ENCODE measurements around the gene RIBC2.
"Not testable (repeated sequence)": the region's sequence is repeated elsewhere in the genome, so short reads cannot be mapped to it uniquely, and the experiment has no call there.

Gene RIBC2

GRCh38 chr22:45427114-45427513 lies 13.6 kb downstream of the RIBC2 start:
- DNase-seq (ENCODE audit: low spot score in 2 of 2) = no peak
- ATAC-seq (replicated peaks; ENCODE audit: extremely low read depth, poor library complexity, severe bottlenecking) = no peak
- Mint-ChIP-seq H3K4me1 (no peaks in the 10 kb centered on the region), H3K9me3 (no peaks in the 10 kb centered on the region), H3K36me3 (ENCODE audit: insufficient read depth) (no peaks in the 10 kb centered on the region), H3K27ac (ENCODE audit: low read depth) (no peak overlapping the region), H3K27me3 (peaks cover 11% of the 10 kb centered on the region), H3K4me3 (no peak overlapping the region)

GRCh38 chr22:45428391-45429385 lies 15.2 kb downstream of the RIBC2 start:
- Mint-ChIP-seq H3K4me1 (no peaks in the 10 kb centered on the region), H3K27ac (ENCODE audit: low read depth) (no peak overlapping the region), H3K9me3 (no peaks in the 10 kb centered on the region), H3K27me3 (peaks cover 11% of the 10 kb centered on the region), H3K36me3 (ENCODE audit: insufficient read depth) (no peaks in the 10 kb centered on the region), H3K4me3 (no peak overlapping the region)
- DNase-seq (ENCODE audit: low spot score in 2 of 2) (no peak), ATAC-seq (replicated peaks; ENCODE audit: extremely low read depth, poor library complexity, severe bottlenecking) (no peak)

- no peak overlapping the region for H3K27ac Mint-ChIP-seq (ENCODE audit: low read depth)
- H3K36me3 Mint-ChIP-seq (ENCODE audit: insufficient read depth) = no peaks in the 10 kb centered on the region
- H3K4me3 Mint-ChIP-seq = no peak overlapping the region
- DNase-seq (ENCODE audit: low spot score in 2 of 2) (no peak), ATAC-seq (replicated peaks; ENCODE audit: extremely low read depth, poor library complexity, severe bottlenecking) (no peak)
- H3K27me3 Mint-ChIP-seq = peaks cover 11% of the 10 kb centered on the region
- H3K4me1 Mint-ChIP-seq = no peaks in the 10 kb centered on the region
- no peaks in the 10 kb centered on the region for H3K9me3 Mint-ChIP-seq
These were observed 15.9 kb downstream of the RIBC2 start for GRCh38 chr22:45429424-45429823.

- no peaks in the 10 kb centered on the region for H3K36me3 Mint-ChIP-seq (ENCODE audit: insufficient read depth)
- no peaks in the 10 kb centered on the region for H3K9me3 Mint-ChIP-seq
- DNase-seq (ENCODE audit: low spot score in 2 of 2) (no peak), ATAC-seq (replicated peaks; ENCODE audit: extremely low read depth, poor library complexity, severe bottlenecking) (no peak)
- no peak overlapping the region for H3K27ac Mint-ChIP-seq (ENCODE audit: low read depth)
- H3K4me1 Mint-ChIP-seq = peaks cover 1% of the 10 kb centered on the region
- peaks cover 11% of the 10 kb centered on the region for H3K27me3 Mint-ChIP-seq
- no peak overlapping the region for H3K4me3 Mint-ChIP-seq
These were observed 16.7 kb downstream of the RIBC2 start for GRCh38 chr22:45429981-45430775.

GRCh38 chr22:45430871-45431270 lies 17.4 kb downstream of the RIBC2 start:
- H3K36me3 Mint-ChIP-seq (ENCODE audit: insufficient read depth) = peaks cover 1% of the 10 kb centered on the region
- H3K4me3 Mint-ChIP-seq = no peak overlapping the region
- peaks cover 9% of the 10 kb centered on the region for H3K27me3 Mint-ChIP-seq
- DNase-seq (ENCODE audit: low spot score in 2 of 2) = no peak
- no peaks in the 10 kb centered on the region for H3K9me3 Mint-ChIP-seq
- H3K4me1 Mint-ChIP-seq = peaks cover 8% of the 10 kb centered on the region
- no peak for ATAC-seq (replicated peaks; ENCODE audit: extremely low read depth, poor library complexity, severe bottlenecking)
- no peak overlapping the region for H3K27ac Mint-ChIP-seq (ENCODE audit: low read depth)

- Mint-ChIP-seq H3K27ac (ENCODE audit: low read depth) (no peak overlapping the region), H3K36me3 (ENCODE audit: insufficient read depth) (peaks cover 1% of the 10 kb centered on the region), H3K4me3 (no peak overlapping the region), H3K4me1 (peaks cover 8% of the 10 kb centered on the region), H3K27me3 (no peaks in the 10 kb centered on the region), H3K9me3 (no peaks in the 10 kb centered on the region)
- ATAC-seq (replicated peaks; ENCODE audit: extremely low read depth, poor library complexity, severe bottlenecking) (no peak), DNase-seq (ENCODE audit: low spot score in 2 of 2) (no peak)
These were observed 21.5 kb downstream of the RIBC2 start for GRCh38 chr22:45434981-45435380.

- H3K4me3 Mint-ChIP-seq = no peak overlapping the region
- H3K9me3 Mint-ChIP-seq = no peaks in the 10 kb centered on the region
- H3K27ac Mint-ChIP-seq (ENCODE audit: low read depth) = no peak overlapping the region
- ATAC-seq (replicated peaks; ENCODE audit: extremely low read depth, poor library complexity, severe bottlenecking) = peak; percentile 72
- no peaks in the 10 kb centered on the region for H3K27me3 Mint-ChIP-seq
- peak; percentile 63 to 77 for DNase-seq (ENCODE audit: low spot score in 2 of 2)
- peaks cover 9% of the 10 kb centered on the region for H3K4me1 Mint-ChIP-seq
- peaks cover 1% of the 10 kb centered on the region for H3K36me3 Mint-ChIP-seq (ENCODE audit: insufficient read depth)
These were observed 22.1 kb downstream of the RIBC2 start for GRCh38 chr22:45435544-45436139.

GRCh38 chr22:45436871-45437517 lies 23.5 kb downstream of the RIBC2 start:
- DNase-seq (ENCODE audit: low spot score in 2 of 2); H3K36me3 Mint-ChIP-seq (ENCODE audit: insufficient read depth); H3K27me3 Mint-ChIP-seq; H3K27ac Mint-ChIP-seq (ENCODE audit: low read depth); H3K9me3 Mint-ChIP-seq; H3K4me3 Mint-ChIP-seq; ATAC-seq (replicated peaks; ENCODE audit: extremely low read depth, poor library complexity, severe bottlenecking): not testable (repeated sequence)
- H3K4me1 Mint-ChIP-seq = peaks cover 17% of the 10 kb centered on the region

- DNase-seq (ENCODE audit: low spot score in 2 of 2) = no peak
- no peak overlapping the region for H3K4me3 Mint-ChIP-seq
- no peaks in the 10 kb centered on the region for H3K9me3 Mint-ChIP-seq
- peaks cover 17% of the 10 kb centered on the region for H3K4me1 Mint-ChIP-seq
- H3K27me3 Mint-ChIP-seq = peaks cover 15% of the 10 kb centered on the region
- no peak for ATAC-seq (replicated peaks; ENCODE audit: extremely low read depth, poor library complexity, severe bottlenecking)
- no peak overlapping the region for H3K27ac Mint-ChIP-seq (ENCODE audit: low read depth)
- peaks cover 3% of the 10 kb centered on the region for H3K36me3 Mint-ChIP-seq (ENCODE audit: insufficient read depth)
These were observed 24.8 kb downstream of the RIBC2 start for GRCh38 chr22:45438336-45438735.

- not testable (repeated sequence) for H3K27ac Mint-ChIP-seq (ENCODE audit: low read depth); ATAC-seq (replicated peaks; ENCODE audit: extremely low read depth, poor library complexity, severe bottlenecking); H3K9me3 Mint-ChIP-seq; H3K36me3 Mint-ChIP-seq (ENCODE audit: insufficient read depth); DNase-seq (ENCODE audit: low spot score in 2 of 2)
- Mint-ChIP-seq H3K27me3 (peaks cover 15% of the 10 kb centered on the region), H3K4me1 (peaks cover 11% of the 10 kb centered on the region), H3K4me3 (peak overlapping the region; percentile 22)
These were observed 27.2 kb downstream of the RIBC2 start for GRCh38 chr22:45440688-45441087.

GRCh38 chr22:45441138-45441537 lies 27.6 kb downstream of the RIBC2 start:
- DNase-seq (ENCODE audit: low spot score in 2 of 2) (no peak), ATAC-seq (replicated peaks; ENCODE audit: extremely low read depth, poor library complexity, severe bottlenecking) (peak; percentile 40)
- Mint-ChIP-seq H3K27ac (ENCODE audit: low read depth) (no peak overlapping the region), H3K4me1 (peaks cover 9% of the 10 kb centered on the region), H3K36me3 (ENCODE audit: insufficient read depth) (peaks cover 2% of the 10 kb centered on the region), H3K4me3 (peak overlapping the region; percentile 22), H3K9me3 (no peaks in the 10 kb centered on the region), H3K27me3 (peaks cover 15% of the 10 kb centered on the region)

GRCh38 chr22:45442116-45442515 lies 28.6 kb downstream of the RIBC2 start:
- DNase-seq (ENCODE audit: low spot score in 2 of 2) (no peak), ATAC-seq (replicated peaks; ENCODE audit: extremely low read depth, poor library complexity, severe bottlenecking) (no peak)
- H3K9me3 Mint-ChIP-seq = no peaks in the 10 kb centered on the region
- H3K27ac Mint-ChIP-seq (ENCODE audit: low read depth) = no peak overlapping the region
- peaks cover 9% of the 10 kb centered on the region for H3K4me1 Mint-ChIP-seq
- H3K27me3 Mint-ChIP-seq = peaks cover 15% of the 10 kb centered on the region
- no peak overlapping the region for H3K4me3 Mint-ChIP-seq
- peaks cover 2% of the 10 kb centered on the region for H3K36me3 Mint-ChIP-seq (ENCODE audit: insufficient read depth)
